NCI-H146 (cell line): ENCODE results near the gene TARP.

ENCODE experiments used
- DNase-seq: peaks from one replicate; lab custom pipeline; 2025; lab: John Stamatoyannopoulos, UW

TARP gene

DNA sequence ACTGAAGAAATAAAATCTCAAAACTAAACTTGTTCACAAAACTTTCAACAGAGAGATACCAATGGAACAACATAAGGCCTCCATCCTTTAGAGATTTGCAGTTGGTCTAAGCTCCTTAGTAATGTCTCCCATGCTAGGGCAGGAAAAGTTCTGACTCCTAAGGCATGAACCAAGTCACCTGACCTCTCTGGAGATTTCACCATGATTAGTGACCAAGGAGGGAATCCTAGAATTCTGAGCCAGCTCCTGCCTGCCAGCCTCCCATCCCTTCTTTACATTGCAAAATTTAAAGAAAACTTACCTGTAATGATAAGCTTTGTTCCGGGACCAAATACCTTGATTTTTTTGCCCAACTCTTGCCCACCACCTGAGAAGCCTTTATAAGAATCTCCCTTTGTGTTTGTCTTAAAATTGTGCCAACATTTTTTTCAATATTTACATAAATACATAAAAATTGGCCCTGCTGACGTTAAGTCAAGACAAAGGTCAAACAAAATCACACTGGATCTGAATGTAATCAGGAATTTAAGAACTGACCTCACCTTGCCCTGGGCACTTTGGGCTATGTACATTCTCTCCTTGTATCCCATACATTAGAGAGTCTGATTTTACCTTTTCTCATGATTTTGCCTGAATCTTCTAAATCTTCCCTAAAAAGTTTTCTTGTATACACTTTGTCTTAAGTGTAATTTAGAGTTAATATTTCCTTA lies at the start of gene TARP:
Gene TARP, minus strand, starts transcription at position 351 of the 710 bp plus-strand sequence.
- DNase-seq, result no peak

DNA sequence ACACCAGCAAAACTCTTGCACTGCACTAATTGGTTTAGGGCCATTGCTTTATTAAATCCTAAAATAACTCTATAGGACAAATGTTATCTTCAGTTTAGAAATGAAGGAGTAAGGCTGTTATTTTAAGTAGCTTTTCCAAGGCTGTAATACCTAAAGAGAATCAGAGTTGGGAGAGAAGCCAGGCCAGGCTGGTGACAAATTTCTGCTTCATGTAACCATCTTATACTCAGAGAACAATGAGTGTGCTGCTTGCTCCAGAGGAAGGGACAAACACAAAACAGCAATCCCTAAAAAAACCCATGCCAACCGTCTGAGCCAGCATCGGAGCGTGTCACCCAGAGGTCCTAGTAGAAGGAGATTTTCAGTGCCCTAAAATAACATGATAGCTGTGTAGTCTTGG lies 49.7 kb upstream of the TARP start:
- no peak for DNase-seq

- DNase-seq, result no peak
Measured at GRCh38 chr7:38322461-38322860, 49.0 kb upstream of the TARP start.

DNA sequence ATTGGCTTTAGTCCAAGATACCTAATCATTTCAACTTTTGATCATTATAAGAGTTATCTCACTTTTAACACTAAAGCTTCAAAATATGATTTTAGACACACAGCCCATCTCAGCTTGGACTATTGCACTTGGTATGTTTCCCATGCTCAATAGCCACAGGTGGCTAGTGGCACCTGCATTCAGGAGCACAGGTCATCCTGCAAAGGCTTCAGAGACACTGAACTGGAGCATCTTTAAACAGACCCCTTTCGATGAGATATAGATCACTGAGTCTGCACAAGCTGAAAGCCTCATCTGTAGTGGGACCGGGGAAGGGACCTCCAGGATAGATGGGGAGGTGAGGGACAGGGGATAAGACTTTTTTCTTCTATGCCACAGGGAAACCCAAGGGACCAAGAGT lies 48.5 kb upstream of the TARP start:
- DNase-seq, result no peak

GRCh38 chr7:38321515-38321944 lies 48.1 kb upstream of the TARP start:
- no peak for DNase-seq

DNA sequence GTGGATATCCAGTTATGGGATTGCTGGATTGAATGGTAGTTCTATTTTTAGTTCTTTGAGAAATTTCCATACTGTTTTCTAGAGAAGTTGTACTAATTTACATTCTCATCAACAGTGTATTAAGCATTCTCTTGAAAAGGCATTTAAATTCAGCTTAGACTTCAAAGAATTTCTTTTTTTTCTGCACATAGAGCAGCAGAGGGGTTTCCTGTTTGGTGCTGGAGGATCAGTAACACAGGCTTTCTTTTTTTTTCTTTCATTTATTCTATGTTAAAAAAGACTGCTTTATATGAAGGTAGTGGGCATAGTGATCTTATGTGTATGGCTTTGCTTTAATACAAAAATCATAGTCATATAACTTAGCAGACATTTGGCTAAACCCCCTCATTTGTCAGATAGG lies 47.6 kb upstream of the TARP start:
- no peak for DNase-seq

- DNase-seq, result no peak
Measured at GRCh38 chr7:38319873-38320272, 46.4 kb upstream of the TARP start.

GRCh38 chr7:38318803-38319416 lies 45.5 kb upstream of the TARP start:
- DNase-seq, result peak; percentile 31

- no peak for DNase-seq
Measured at GRCh38 chr7:38318241-38318640, 44.8 kb upstream of the TARP start.

DNA sequence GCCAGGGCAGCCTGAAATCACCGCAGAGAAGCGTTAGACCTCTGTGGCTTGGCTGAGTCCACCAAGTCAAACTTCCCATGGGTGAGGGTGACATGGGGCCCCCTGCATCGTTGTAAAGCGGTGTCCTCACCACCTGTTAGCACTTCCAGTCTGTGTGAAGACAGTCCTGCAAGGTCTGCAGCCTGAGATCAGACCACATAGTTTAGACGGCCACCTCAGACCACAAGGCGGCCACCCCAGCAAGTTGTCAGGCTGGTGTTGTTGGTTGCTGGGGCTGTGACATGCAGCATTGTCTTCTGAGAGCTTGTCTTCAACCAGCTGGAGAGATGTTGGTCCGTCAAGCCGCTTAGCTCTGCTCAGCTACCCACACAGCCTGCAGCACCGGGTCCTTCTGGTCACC lies 44.1 kb upstream of the TARP start:
- DNase-seq, result no peak

- DNase-seq, result no peak
Measured at GRCh38 chr7:38316733-38317360, 43.4 kb upstream of the TARP start.

GRCh38 chr7:38315410-38315809 lies 42.0 kb upstream of the TARP start:
- DNase-seq, result no peak

DNA sequence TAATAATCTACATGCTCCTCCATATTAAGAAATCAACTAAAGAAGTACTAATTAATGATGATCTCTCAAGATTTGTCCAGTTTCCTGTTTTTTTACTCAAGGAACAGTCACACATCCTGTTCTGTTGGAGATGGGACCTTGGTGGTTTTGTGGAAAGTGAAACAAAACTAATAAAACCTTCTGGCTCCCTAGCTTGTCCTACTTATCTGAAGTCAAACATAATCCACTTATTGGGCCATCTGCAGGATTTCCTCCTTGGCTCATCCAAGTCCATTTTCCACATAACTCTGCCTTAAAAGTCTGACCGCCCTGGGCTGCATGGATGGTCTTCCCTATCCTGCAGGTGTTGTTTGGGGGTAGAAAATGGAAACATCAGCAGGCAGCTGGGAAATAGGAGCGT lies 39.4 kb upstream of the TARP start:
- DNase-seq, result no peak

DNA sequence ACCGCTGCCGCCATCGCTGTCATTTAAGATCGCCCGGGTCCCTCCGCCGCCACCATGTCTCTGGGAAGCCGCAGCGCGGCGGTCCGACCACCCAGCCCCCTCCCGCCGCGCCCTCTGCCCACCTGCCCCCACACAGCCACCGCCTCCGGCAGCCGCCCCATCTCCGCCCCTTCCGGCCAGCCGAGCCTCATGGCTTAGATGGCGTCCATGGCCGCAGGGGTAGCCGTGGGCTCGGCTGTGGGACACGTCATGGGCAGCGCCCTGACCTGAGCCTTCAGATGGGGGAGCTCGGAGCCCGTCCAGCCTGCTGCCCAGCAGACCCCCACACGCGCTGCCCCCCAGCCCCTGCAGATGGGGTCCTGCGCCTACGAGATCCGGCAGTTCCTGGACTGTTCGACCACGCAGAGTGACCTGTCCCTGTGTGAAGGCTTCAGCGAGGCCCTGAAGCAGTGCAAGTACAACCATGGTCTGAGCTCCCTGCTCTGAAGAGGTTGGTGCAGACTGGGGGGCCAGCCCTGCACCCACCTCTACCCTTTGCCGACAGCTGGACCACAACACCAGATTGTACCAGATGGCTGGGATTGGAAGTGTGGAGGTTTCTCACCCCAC lies 38.0 kb upstream of the TARP start:
- peak; percentile 59 for DNase-seq

- no peak for DNase-seq
Measured at GRCh38 chr7:38310591-38311101, 37.2 kb upstream of the TARP start.

DNA sequence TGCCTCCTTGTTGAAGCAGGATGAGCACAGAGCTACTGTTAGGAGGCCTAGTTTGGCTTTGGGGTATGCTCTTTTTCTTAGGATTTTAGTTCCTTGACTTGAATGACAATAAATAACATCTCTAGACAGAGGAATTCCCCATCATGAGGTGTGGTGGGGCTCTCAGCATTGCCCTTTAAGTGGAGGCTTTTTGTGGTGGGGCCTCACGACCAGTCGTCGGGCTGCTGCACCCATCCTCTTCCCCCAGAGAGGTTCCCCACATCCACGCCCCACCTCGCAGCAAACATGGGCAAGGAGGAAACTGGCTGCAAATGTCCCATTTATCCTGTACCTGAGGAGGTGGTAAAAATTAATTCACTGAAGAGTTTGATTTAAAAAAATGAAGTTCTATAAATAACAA lies 36.1 kb upstream of the TARP start:
- DNase-seq, result no peak

- no peak for DNase-seq
Measured at GRCh38 chr7:38308140-38308539, 34.7 kb upstream of the TARP start.

GRCh38 chr7:38307640-38308039 lies 34.2 kb upstream of the TARP start:
- no peak for DNase-seq

DNA sequence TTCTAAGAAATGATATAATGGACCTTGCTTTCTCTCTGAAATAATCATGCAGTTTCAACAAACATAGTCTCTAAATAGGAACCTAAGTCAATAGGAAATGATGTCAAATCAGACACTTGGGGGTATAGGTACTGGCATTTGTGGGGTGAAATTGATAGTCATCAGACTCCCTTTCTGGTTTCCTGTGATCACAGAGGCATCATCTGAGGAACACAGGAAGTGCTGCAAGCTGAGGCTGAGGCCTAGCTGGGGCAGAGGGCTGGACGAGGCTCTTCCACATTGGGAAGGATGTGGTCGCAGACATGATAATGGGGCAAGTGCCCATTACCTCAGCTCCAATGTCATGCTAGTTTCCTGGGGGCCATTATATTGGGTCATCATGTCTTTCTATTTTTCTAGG lies 33.5 kb upstream of the TARP start:
- DNase-seq, result no peak

DNA sequence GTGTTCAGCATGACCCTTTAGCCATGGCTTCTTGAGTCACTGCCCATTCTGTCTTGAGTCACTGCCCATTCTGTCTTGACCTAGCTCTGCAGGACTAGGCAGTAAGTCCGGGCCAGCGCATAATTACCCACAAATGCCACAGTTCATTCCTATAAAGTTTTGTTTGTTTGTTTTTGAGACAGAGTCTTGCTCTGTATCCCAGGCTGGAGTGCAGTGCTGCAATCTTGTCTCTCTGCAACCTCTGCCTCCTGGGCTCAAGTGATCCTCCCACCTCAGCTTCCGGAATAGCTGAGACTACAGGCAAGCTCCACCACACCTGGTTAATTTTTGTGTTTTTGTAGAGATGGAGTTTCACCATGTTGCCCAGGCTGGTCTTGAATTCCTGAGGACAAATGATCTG lies 32.7 kb upstream of the TARP start:
- DNase-seq, result no peak

- DNase-seq, result no peak
Measured at GRCh38 chr7:38303866-38304265, 30.4 kb upstream of the TARP start.

DNA sequence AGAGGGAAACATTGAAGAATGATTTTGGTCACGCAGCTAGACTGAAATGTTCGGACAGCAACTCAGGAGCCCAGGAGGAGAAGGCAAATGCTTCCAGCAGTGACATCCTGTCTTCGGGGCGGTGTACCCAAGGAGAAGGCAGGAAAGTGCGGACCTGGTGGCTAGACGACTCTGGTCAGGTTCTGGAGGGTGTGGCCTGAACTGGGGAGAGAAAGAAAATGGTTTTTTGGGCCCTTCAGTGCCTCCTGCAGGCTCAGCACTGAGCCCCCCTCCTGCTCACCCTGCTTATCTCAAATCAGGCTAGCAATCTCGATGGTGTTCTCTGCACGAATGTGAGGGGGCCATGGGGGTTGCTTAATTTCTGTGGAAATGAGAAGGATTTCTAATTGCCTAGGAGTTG lies 26.7 kb upstream of the TARP start:
- no peak for DNase-seq
